SK-N-SH (cell line): ENCODE data around the gene DTX1. TPM values are rescaled to one million over a fixed set of nuclear protein-coding genes. Genes with fewer than 3 reads are reported as not detected.

Source experiments
- CTCF ChIA-PET: fragments of 300-600, 350-600 bp; formaldehyde crosslinking; extraction: SDS; loops from one replicate; lab custom pipeline; 2021; lab: Yijun Ruan, JAX
- POLR2A ChIA-PET: fragments of 350-600 bp; sonication (Branson Sonifier 250); formaldehyde crosslinking; extraction: SDS; loops from one replicate; lab custom pipeline; 2020; ENCODE audit warnings: antibody characterized with exemption, inconsistent platforms; lab: Yijun Ruan, JAX
- DNase-seq: peaks from one replicate; pipeline ENCODE4 v3.0.0; 2012
- H2AFZ ChIP-seq: fragments of 200-600 bp; sonication (generic); 2 replicates; pipeline ENCODE4 v1.8.1; 2016; ENCODE audit warnings: antibody characterized with exemption, mild to moderate bottlenecking, low read depth
- H3F3A ChIP-seq: fragments of 200-600 bp; sonication (generic); replicated peaks from 2 replicates; pipeline ENCODE3; 2016; ENCODE audit warnings: antibody characterized with exemption, mild to moderate bottlenecking; ENCODE audit not compliant: insufficient read depth
- H3K27ac ChIP-seq, 2 experiments: fragments of 200-500 bp in 1 of 2; fragments of 200-600 bp in 1 of 2; sonication (Bioruptor generic) in 1 of 2; sonication (generic), shearing (Covaris generic) in 1 of 2; 2 replicates each; pipeline versions ENCODE4 v1.5.1 to v1.6.1; 2014 to 2016; ENCODE audit warnings: low read depth in 2 of 2, inconsistent platforms in 1 of 2, low read length in 1 of 2, mild to moderate bottlenecking in 1 of 2, mixed read lengths in 1 of 2
- H3K27me3 ChIP-seq: fragments of 200-600 bp; sonication (generic), shearing (Covaris generic); 2 replicates; pipeline ENCODE4 v1.6.1; 2016; ENCODE audit warnings: mixed run types; ENCODE audit not compliant: insufficient read depth
- H3K36me3 ChIP-seq, 2 experiments: fragments of 200-500 bp in 1 of 2; fragments of 200-600 bp in 1 of 2; sonication (Bioruptor generic) in 1 of 2; sonication (generic) in 1 of 2; replicated peaks in 1 of 2; 2 replicates each; pipeline versions ENCODE3 to v1.5.1; 2014 to 2016; ENCODE audit warnings: low read length in 1 of 2, mild to moderate bottlenecking in 1 of 2; ENCODE audit not compliant: insufficient read depth in 2 of 2, control insufficient read depth in 1 of 2
- H3K4me1 ChIP-seq, 2 experiments: fragments of 200-500 bp in 1 of 2; fragments of 200-600 bp in 1 of 2; sonication (Bioruptor generic) in 1 of 2; sonication (generic), shearing (Covaris generic) in 1 of 2; 2 replicates each; pipeline versions ENCODE4 v1.5.1 to v1.6.1; 2014 to 2016; ENCODE audit warnings: low read depth in 1 of 2, low read length in 1 of 2, mixed run types in 1 of 2; ENCODE audit not compliant: insufficient read depth in 2 of 2, control insufficient read depth in 1 of 2
- H3K4me2 ChIP-seq: fragments of 200-600 bp; sonication (generic), shearing (Covaris generic); 2 replicates; pipeline ENCODE4 v1.6.1; 2017; ENCODE audit warnings: mixed run types
- H3K4me3 ChIP-seq, 2 experiments: fragments of 200-500 bp in 1 of 2; fragments of 200-600 bp in 1 of 2; sonication (Bioruptor generic) in 1 of 2; sonication (generic), shearing (Covaris generic) in 1 of 2; 2 replicates each; pipeline versions ENCODE4 v1.5.1 to v1.8.1; 2014 to 2016; ENCODE audit warnings: low read depth in 2 of 2, inconsistent platforms in 1 of 2, low read length in 1 of 2, mild to moderate bottlenecking in 1 of 2, mixed read lengths in 1 of 2, moderate library complexity in 1 of 2
- H3K79me2 ChIP-seq: fragments of 200-600 bp; sonication (generic); 2 replicates; pipeline ENCODE4 v1.8.1; 2017; ENCODE audit warnings: mild to moderate bottlenecking; ENCODE audit not compliant: insufficient read depth
- H3K9ac ChIP-seq: fragments of 200-600 bp; sonication (generic); 2 replicates; pipeline ENCODE4 v1.6.1; 2017; ENCODE audit warnings: mixed run types
- H3K9me2 ChIP-seq: fragments of 200-600 bp; sonication (generic); 2 replicates; pipeline ENCODE4 v1.6.1; 2017; ENCODE audit warnings: mixed run types
- H3K9me3 ChIP-seq: fragments of 200-600 bp; sonication (generic); 2 replicates; pipeline ENCODE4 v1.6.1; 2017; ENCODE audit warnings: mixed run types, mild to moderate bottlenecking, moderate library complexity
- H4K20me1 ChIP-seq: fragments of 200-600 bp; sonication (generic); 2 replicates; pipeline ENCODE4 v1.6.1; 2017; ENCODE audit warnings: mild to moderate bottlenecking, mixed run types; ENCODE audit not compliant: insufficient read depth
- CHD2 ChIP-seq: fragments of 150-350 bp; IDR thresholded peaks from 2 replicates; pipeline ENCODE4 v1.6.1; 2018; ENCODE audit warnings: low read length; ENCODE audit not compliant: partially characterized antibody
- EP300 ChIP-seq, 2 experiments: IDR thresholded peaks; 2 replicates each; pipeline versions ENCODE4 v1.4.0 to v1.6.1; 2012; ENCODE audit warnings: borderline replicate concordance in 1 of 2, low read depth in 1 of 2, low read length in 1 of 2
- FOXM1 ChIP-seq: IDR thresholded peaks from 2 replicates; pipeline ENCODE4 v1.4.0; 2012; ENCODE audit warnings: low read depth, mild to moderate bottlenecking
- GABPA ChIP-seq: IDR thresholded peaks from 2 replicates; pipeline ENCODE4 v1.4.0; 2012; ENCODE audit warnings: low read depth, mild to moderate bottlenecking
- GATA2 ChIP-seq: sonication (generic); formaldehyde crosslinking; IDR thresholded peaks from 2 replicates; pipeline ENCODE4 v1.5.0; 2020; ENCODE audit warnings: mild to moderate bottlenecking, missing genetic modification reagents
- JUND ChIP-seq: IDR thresholded peaks from 2 replicates; pipeline ENCODE4 v1.4.0; 2012
- MEF2A ChIP-seq: IDR thresholded peaks from 2 replicates; pipeline ENCODE4 v1.4.0; 2012; ENCODE audit warnings: low read depth, borderline replicate concordance
- MXI1 ChIP-seq: IDR thresholded peaks from 2 replicates; pipeline ENCODE4 v1.6.1; 2012; ENCODE audit warnings: mild to moderate bottlenecking, low read depth, low read length, improper control_type of control experiment
- NFIC ChIP-seq: IDR thresholded peaks from 2 replicates; pipeline ENCODE4 v1.4.0; 2012; ENCODE audit warnings: borderline replicate concordance
- PBX3 ChIP-seq: IDR thresholded peaks from 2 replicates; pipeline ENCODE4; 2012
- REST ChIP-seq: IDR thresholded peaks from 2 replicates; pipeline ENCODE4 v1.6.1; 2012; ENCODE audit warnings: mild to moderate bottlenecking, low read depth, low read length, moderate library complexity
- RFX5 ChIP-seq: IDR thresholded peaks from 2 replicates; pipeline ENCODE4 v1.6.1; 2012; ENCODE audit warnings: mild to moderate bottlenecking, improper control_type of control experiment, low read length
- SIN3A ChIP-seq: IDR thresholded peaks from 2 replicates; pipeline ENCODE4 v1.6.1; 2012; ENCODE audit warnings: low read depth, mild to moderate bottlenecking, low read length, moderate library complexity, borderline replicate concordance
- SMC3 ChIP-seq: IDR thresholded peaks from 2 replicates; pipeline ENCODE4 v1.6.1; 2012; ENCODE audit warnings: low read depth, low read length, improper control_type of control experiment
- TEAD4 ChIP-seq: IDR thresholded peaks from 2 replicates; pipeline ENCODE4 v1.4.0; 2012; ENCODE audit warnings: mild to moderate bottlenecking, borderline replicate concordance; ENCODE audit not compliant: insufficient read depth
- WGBS: methylation state at CpG from one replicate; pipeline ENCODE4 v1.1.6; 2017; ENCODE audit warnings: low lambda C conversion rate; 5-methylcytosine and 5-hydroxymethylcytosine counted together
- polyA plus RNA-seq, 3 experiments: library from polyadenylated mRNA; depleted of rRNA; stranded (reverse); fragments of >200 nt; gene quantifications; 2 replicates each; pipeline ENCODE4 v1.2.3, GENCODE V29; 2012
- TF ChIP-seq, protein P1 (sequence below): IDR thresholded peaks from 2 replicates; pipeline ENCODE4 v1.4.0; 2012; ENCODE audit warnings: low read depth, borderline replicate concordance
- TF ChIP-seq, protein P2 (sequence below): IDR thresholded peaks from 2 replicates; pipeline ENCODE4 v1.4.0; 2012; ENCODE audit warnings: low read depth
- TF ChIP-seq, protein P3 (sequence below): fragments of 150-350 bp; IDR thresholded peaks from 2 replicates; pipeline ENCODE4 v1.6.1; 2016; ENCODE audit warnings: mild to moderate bottlenecking, low read depth, low read length

Gene DTX1
- polyA plus RNA-seq, 1 of the 3 experiments (the other 2 are of a cell fraction), result 0.72 TPM

GRCh38 chr12:113071135-113072112 lies 14.9 kb downstream of the DTX1 start:
- no peaks in the 10 kb centered on the region for H3K9me3 ChIP-seq
- no peak for DNase-seq
- H3K4me3 ChIP-seq, result no peak overlapping the region
- 54% methylated on average over 9 of the region's 21 CpGs for WGBS
- H3F3A ChIP-seq, result no peaks in the 10 kb centered on the region
- no peak for TF ChIP-seq MEF2A
- no peak for TF ChIP-seq JUND
- no peak for TF ChIP-seq GABPA
- no peak for TF ChIP-seq SIN3A
- no peak for TF ChIP-seq MXI1
- TF ChIP-seq, protein P1, sequence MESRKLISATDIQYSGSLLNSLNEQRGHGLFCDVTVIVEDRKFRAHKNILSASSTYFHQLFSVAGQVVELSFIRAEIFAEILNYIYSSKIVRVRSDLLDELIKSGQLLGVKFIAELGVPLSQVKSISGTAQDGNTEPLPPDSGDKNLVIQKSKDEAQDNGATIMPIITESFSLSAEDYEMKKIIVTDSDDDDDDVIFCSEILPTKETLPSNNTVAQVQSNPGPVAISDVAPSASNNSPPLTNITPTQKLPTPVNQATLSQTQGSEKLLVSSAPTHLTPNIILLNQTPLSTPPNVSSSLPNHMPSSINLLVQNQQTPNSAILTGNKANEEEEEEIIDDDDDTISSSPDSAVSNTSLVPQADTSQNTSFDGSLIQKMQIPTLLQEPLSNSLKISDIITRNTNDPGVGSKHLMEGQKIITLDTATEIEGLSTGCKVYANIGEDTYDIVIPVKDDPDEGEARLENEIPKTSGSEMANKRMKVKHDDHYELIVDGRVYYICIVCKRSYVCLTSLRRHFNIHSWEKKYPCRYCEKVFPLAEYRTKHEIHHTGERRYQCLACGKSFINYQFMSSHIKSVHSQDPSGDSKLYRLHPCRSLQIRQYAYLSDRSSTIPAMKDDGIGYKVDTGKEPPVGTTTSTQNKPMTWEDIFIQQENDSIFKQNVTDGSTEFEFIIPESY, result no peak
- no peak for TF ChIP-seq SMC3
- TF ChIP-seq PBX3, result no peak
- no peak for TF ChIP-seq RFX5
- TF ChIP-seq CHD2, result no peak
- no peak overlapping the region; a peak in 1 of 4 replicates for H3K27ac ChIP-seq
- H3K79me2 ChIP-seq, result no peaks in the 10 kb centered on the region
- H3K4me2 ChIP-seq, result no peak overlapping the region
- CTCF ChIA-PET, result interaction anchor here (0.9 to 1.0 kb wide), 3 partner anchors 16 to 23 kb away, joined by 3 read pairs; no protein-coding TSS in a partner anchor
- H3K27me3 ChIP-seq, result no peaks in the 10 kb centered on the region
- H3K9ac ChIP-seq, result no peak overlapping the region
- no peak overlapping the region for H2AFZ ChIP-seq
- no peaks in the 10 kb centered on the region for H4K20me1 ChIP-seq
- no peaks in the 10 kb centered on the region for H3K36me3 ChIP-seq
- H3K9me2 ChIP-seq, result no peaks in the 10 kb centered on the region
- H3K4me1 ChIP-seq, result no peaks in the 10 kb centered on the region; a peak in 1 of 4 replicates
- POLR2A ChIA-PET, result no interaction called here

GRCh38 chr12:113072136-113072535 lies 15.6 kb downstream of the DTX1 start:
- H3K79me2 ChIP-seq, result no peaks in the 10 kb centered on the region
- H3K4me1 ChIP-seq, result no peaks in the 10 kb centered on the region; a peak in 1 of 4 replicates
- H3K9me3 ChIP-seq, result no peaks in the 10 kb centered on the region
- no peak overlapping the region for H3K9ac ChIP-seq
- no peaks in the 10 kb centered on the region for H3K9me2 ChIP-seq
- no peaks in the 10 kb centered on the region for H4K20me1 ChIP-seq
- WGBS, result 83% methylated on average over 3 of the region's 3 CpGs
- H3K27me3 ChIP-seq, result no peaks in the 10 kb centered on the region
- H3F3A ChIP-seq, result no peaks in the 10 kb centered on the region
- CTCF ChIA-PET, result interaction anchor here (0.9 kb wide), 1 partner anchor 23 kb away, joined by 3 read pairs; no protein-coding TSS in a partner anchor
- H3K36me3 ChIP-seq, result no peaks in the 10 kb centered on the region
- H3K27ac ChIP-seq, result no peak overlapping the region
- no peak overlapping the region for H3K4me2 ChIP-seq
- no peak overlapping the region for H2AFZ ChIP-seq
- no peak overlapping the region for H3K4me3 ChIP-seq
- DNase-seq, result no peak
- POLR2A ChIA-PET, result no interaction called here
- TF ChIP-seq EP300 (IDR thresholded peaks at IDR 0.05; ENCODE audit: borderline replicate concordance in 1 of 2, low read depth in 1 of 2, low read length in 1 of 2) (no peak), REST (no peak), CHD2 (no peak), TEAD4 (no peak), FOXM1 (no peak), GATA2 (CRISPR knock-in tag) (no peak), NFIC (no peak)
- TF ChIP-seq, protein P2, sequence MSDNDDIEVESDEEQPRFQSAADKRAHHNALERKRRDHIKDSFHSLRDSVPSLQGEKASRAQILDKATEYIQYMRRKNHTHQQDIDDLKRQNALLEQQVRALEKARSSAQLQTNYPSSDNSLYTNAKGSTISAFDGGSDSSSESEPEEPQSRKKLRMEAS, result no peak
- TF ChIP-seq, protein P3, sequence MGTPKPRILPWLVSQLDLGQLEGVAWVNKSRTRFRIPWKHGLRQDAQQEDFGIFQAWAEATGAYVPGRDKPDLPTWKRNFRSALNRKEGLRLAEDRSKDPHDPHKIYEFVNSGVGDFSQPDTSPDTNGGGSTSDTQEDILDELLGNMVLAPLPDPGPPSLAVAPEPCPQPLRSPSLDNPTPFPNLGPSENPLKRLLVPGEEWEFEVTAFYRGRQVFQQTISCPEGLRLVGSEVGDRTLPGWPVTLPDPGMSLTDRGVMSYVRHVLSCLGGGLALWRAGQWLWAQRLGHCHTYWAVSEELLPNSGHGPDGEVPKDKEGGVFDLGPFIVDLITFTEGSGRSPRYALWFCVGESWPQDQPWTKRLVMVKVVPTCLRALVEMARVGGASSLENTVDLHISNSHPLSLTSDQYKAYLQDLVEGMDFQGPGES, result no peak
